Esophagus squamous epithelium (tissue), 4 donors: ENCODE measurements around the gene CDK6.

Source experiments
- POLR2A ChIP-seq, 4 donors: fragments of 450-650 bp; IDR thresholded peaks; one replicate each; pipeline ENCODE4 v1.6.1; 2017; ENCODE audit warnings: antibody characterized with exemption in 4 of 4, mild to moderate bottlenecking in 4 of 4, moderate library complexity in 3 of 4
- TF ChIP-seq, protein P1 (sequence below), 6 experiments: fragments of 450-650 bp in 4 of 6; fragments of 200-600 bp in 2 of 6; sonication (generic) in 2 of 6; IDR thresholded peaks; one replicate each; pipeline ENCODE4 v1.5.1; 2016 to 2019; ENCODE audit warnings: antibody characterized with exemption in 6 of 6, mild to moderate bottlenecking in 4 of 6, moderate library complexity in 4 of 6

DNA sequence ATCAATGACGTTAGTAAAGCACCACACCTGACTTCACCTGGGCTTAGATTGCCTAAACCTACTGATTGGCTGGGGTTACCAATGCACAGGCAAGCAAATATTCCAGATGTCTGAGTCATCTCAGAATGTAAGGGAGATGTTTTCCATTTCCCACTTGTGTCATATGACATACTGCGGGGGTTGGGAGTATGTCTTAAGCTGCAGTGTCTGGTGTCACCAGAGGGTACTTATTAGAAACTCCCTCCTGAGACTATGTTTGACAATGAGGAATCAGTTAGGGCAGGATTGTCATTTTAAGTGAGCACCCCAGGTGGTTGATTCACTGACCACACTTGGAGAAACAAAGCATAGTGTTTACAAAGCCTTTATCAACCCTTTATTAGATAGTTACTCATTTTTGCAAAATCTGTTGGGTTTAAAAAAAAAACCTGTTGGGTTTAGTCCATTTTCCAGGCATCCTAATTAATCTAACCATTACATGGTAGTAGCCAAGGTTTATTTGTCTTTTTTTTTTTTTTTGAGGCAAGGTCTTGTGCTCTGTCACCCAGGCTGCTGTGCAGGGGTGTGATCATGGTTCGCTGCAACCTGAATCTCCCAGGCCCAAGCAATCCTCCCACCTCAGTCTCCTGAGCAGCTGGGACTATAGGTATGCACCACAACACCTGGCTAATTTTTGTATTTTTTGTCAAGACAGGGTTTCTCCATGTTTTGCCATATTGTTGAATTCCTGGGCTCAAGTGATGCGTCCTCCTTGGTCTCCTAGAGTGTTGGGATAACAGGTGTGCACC lies 72.5 kb downstream of the CDK6 start:
- TF ChIP-seq, protein P1, sequence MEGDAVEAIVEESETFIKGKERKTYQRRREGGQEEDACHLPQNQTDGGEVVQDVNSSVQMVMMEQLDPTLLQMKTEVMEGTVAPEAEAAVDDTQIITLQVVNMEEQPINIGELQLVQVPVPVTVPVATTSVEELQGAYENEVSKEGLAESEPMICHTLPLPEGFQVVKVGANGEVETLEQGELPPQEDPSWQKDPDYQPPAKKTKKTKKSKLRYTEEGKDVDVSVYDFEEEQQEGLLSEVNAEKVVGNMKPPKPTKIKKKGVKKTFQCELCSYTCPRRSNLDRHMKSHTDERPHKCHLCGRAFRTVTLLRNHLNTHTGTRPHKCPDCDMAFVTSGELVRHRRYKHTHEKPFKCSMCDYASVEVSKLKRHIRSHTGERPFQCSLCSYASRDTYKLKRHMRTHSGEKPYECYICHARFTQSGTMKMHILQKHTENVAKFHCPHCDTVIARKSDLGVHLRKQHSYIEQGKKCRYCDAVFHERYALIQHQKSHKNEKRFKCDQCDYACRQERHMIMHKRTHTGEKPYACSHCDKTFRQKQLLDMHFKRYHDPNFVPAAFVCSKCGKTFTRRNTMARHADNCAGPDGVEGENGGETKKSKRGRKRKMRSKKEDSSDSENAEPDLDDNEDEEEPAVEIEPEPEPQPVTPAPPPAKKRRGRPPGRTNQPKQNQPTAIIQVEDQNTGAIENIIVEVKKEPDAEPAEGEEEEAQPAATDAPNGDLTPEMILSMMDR (IDR thresholded peaks at IDR 0.05), result peak in 1 of 6 experiments; percentile 33
- TF ChIP-seq POLR2A (IDR thresholded peaks at IDR 0.05), result no peak
